Measurements from ENCODE around the gene APOBEC3G. TPM values are rescaled to one million over a fixed set of nuclear protein-coding genes. Genes with fewer than 3 reads are reported as not detected.
A peak's percentile ranks its signal among the peaks of the same experiment; 100 is the strongest.
"Not testable (repeated sequence)": the region's sequence is repeated elsewhere in the genome, so short reads cannot be mapped to it uniquely, and the experiment has no call there.

APOBEC3G gene
- total RNA-seq (2014; rRNA removed; shearing (Covaris generic)) = not detected in 2 replicates

DNA sequence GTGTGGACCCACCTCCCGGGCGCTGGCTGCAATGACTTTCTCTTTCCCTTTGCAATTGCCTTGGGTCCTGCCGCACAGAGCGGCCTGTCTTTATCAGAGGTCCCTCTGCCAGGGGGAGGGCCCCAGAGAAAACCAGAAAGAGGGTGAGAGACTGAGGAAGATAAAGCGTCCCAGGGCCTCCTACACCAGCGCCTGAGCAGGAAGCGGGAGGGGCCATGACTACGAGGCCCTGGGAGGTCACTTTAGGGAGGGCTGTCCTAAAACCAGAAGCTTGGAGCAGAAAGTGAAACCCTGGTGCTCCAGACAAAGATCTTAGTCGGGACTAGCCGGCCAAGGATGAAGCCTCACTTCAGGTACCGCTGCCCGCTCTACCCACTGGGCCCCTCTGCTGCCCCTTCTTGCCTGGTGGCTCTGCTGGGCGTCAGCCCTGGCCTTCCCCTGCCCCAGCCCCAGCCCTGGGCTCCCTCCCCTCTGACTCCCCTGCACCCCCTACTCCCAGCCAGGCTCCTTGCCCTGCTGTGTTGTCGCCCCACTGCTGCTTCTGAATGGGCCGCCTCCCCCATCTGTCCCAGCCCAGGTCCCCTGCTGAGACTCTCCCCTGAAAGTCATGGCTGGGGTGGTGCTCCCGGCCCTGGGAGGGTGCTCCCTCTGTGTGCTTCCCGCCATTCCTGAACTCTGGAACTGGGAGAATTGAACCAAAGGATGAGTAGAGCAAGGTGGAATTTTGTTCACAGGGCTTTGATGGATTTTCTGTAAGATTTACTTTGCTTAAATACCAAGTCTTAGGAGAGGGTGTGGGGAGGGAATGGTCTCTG is at the start of gene APOBEC3G:
Gene APOBEC3G, plus strand, starts transcription at position 250 of the 815 bp plus-strand sequence. Its CDS starts 87 bp downstream, at position 337.
- H3K4me3 ChIP-seq; H3K4me1 ChIP-seq; H3K27ac ChIP-seq; H3K27me3 ChIP-seq; DNase-seq; H3K9me3 ChIP-seq (replicated peaks); H3K36me3 ChIP-seq: not testable (repeated sequence)

DNA sequence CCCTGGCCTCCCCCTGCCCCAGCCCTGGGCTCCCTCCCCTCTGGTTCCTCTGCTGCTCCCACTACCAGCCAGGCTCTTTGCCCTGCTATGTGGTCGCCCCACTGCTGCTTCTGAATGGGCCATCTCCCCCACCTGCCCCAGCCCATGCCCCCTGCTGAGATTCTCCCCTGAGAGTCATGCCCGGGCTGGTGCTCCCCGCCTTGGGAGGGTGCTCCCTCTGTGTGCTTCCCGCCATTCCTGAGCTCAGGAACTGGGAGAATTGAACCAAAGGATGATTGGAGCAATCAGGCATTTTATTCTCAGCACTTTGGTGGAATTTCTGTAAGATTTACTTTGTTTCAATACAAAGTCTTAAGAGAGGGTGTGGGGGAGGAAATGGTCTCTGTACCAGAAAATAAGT is 49.4 kb upstream of the APOBEC3G start:
- no peaks in the 10 kb centered on the region for H3K36me3 ChIP-seq
- H3K4me1 ChIP-seq = no peaks in the 10 kb centered on the region
- no peak overlapping the region for H3K4me3 ChIP-seq
- no peaks in the 10 kb centered on the region for H3K27me3 ChIP-seq
- no peak for DNase-seq
- no peaks in the 10 kb centered on the region for H3K9me3 ChIP-seq (replicated peaks)
- H3K27ac ChIP-seq = no peak overlapping the region

DNA sequence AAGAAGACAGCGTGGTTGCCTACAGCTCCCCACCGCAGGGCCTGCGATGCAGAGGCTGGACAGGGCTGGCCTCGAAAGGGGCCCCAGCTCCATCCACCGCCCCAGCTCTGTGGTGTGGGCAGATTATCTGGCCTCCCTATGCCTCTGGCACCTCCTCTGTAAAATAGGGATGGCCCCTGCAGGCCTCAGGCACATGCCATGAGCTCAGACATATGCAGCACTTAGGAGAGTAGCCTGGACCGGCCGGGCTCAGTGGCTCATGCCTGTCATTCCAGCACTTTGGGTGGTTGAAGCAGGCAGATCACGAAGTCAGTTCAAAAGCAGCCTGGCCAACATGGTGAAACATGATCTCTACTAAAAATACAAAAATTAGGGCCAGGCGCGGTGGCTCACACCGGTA is 48.8 kb upstream of the APOBEC3G start:
- Histone ChIP-seq H3K4me1 (no peaks in the 10 kb centered on the region), H3K27me3 (no peaks in the 10 kb centered on the region), H3K9me3 (replicated peaks) (no peaks in the 10 kb centered on the region), H3K4me3 (no peak overlapping the region), H3K36me3 (no peaks in the 10 kb centered on the region), H3K27ac (no peak overlapping the region)
- DNase-seq = no peak

DNA sequence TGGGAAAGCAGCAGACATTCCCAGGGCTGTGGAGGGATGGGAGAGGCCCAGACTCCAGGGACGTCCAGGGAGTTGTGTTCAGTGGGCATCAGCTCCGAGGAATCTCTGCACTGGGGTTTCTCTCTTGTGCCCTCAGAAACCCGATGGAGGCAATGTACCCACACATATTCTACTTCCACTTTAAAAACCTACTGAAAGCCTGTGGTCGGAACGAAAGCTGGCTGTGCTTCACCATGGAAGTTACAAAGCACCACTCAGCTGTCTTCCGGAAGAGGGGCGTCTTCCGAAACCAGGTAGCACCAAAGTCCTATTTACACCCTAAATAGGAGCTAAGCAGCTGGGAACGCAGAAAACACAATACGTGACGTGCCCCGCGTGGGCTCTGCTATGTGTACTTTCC is 47.8 kb upstream of the APOBEC3G start:
- H3K27me3 ChIP-seq = no peaks in the 10 kb centered on the region

DNA sequence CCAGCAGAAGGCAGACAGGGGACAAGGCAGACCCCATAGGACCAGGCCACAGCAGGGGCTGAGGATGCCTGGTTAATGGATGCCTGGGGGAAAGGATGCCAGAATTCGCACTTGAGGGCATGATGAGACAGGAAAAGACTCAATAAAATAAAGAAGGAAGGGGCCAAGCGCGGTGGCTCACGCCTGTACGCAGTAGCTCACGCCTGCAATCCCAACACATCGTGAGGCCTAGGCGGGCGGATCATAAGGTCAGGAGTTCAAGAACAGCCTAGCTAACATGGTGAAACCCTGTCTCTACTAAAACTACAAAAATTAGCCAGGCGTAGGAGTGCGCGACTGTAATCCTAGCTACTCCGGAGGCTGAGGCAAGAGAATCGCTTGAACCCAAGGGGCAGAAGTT is 46.4 kb upstream of the APOBEC3G start:
- DNase-seq = no peak

More for the DNA sequence above, 47.8 kb upstream of the APOBEC3G start:
- Histone ChIP-seq H3K27ac (no peak overlapping the region), H3K4me3 (no peak overlapping the region), H3K9me3 (replicated peaks) (no peaks in the 10 kb centered on the region), H3K4me1 (no peaks in the 10 kb centered on the region), H3K36me3 (no peaks in the 10 kb centered on the region)
- no peak for DNase-seq

DNA sequence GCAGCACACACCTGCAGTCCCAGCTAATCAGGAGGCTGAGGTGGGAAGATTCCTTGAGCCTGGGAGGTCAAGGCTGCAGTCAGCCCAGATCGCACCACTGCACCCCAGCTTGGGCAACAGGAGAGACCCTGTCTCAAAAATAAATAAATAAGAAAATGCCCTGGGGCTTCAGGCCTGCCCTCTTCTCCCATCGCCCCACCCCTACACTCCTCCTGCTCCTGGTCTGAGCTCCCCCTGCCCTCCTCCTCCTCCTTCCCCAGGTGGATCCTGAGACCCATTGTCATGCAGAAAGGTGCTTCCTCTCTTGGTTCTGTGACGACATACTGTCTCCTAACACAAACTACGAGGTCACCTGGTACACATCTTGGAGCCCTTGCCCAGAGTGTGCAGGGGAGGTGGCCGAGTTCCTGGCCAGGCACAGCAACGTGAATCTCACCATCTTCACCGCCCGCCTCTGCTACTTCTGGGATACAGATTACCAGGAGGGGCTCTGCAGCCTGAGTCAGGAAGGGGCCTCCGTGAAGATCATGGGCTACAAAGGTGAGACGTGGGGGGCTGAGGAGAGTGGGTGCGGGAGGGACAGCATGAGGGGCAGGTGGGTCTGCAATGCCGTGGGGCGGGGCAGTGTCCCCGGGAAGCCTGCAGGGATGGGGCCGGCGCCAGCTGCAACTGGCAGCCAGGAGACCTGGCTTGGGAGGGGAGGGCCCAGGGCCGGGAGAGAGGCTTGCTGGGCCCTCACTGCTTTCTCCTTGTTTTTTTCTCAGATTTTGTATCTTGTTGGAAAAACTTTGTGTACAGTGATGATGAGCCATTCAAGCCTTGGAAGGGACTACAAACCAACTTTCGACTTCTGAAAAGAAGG is 45.4 kb upstream of the APOBEC3G start:
- H3K27me3 ChIP-seq; H3K9me3 ChIP-seq (replicated peaks); H3K4me3 ChIP-seq; H3K27ac ChIP-seq; H3K4me1 ChIP-seq; DNase-seq; H3K36me3 ChIP-seq: not testable (repeated sequence)

More for the DNA sequence above, 46.4 kb upstream of the APOBEC3G start:
- Histone ChIP-seq H3K27me3 (no peaks in the 10 kb centered on the region), H3K27ac (no peak overlapping the region), H3K4me3 (no peak overlapping the region), H3K36me3 (no peaks in the 10 kb centered on the region), H3K9me3 (replicated peaks) (no peaks in the 10 kb centered on the region), H3K4me1 (no peaks in the 10 kb centered on the region)

DNA sequence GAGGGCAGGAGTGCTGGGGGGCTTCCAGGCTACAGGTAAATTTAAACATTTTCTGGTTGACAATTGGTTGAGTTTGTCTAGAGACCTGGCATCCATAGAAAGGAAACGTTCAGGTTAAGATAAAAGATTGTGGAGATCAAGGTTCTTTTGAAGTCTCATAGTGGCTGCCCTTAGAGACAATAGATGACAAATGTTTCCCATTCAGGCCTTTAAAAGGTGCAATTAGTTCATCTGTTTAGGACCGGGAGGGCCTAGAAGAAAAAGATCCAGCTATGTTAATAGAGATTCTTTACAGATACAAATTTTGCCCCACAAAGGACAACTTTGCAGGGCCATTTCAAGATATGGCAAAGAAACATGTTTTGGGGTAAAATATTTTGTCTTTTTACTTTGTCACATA is 40.0 kb upstream of the APOBEC3G start:
- not testable (repeated sequence) for H3K27me3 ChIP-seq; H3K27ac ChIP-seq; DNase-seq; H3K4me3 ChIP-seq; H3K9me3 ChIP-seq (replicated peaks); H3K4me1 ChIP-seq; H3K36me3 ChIP-seq

DNA sequence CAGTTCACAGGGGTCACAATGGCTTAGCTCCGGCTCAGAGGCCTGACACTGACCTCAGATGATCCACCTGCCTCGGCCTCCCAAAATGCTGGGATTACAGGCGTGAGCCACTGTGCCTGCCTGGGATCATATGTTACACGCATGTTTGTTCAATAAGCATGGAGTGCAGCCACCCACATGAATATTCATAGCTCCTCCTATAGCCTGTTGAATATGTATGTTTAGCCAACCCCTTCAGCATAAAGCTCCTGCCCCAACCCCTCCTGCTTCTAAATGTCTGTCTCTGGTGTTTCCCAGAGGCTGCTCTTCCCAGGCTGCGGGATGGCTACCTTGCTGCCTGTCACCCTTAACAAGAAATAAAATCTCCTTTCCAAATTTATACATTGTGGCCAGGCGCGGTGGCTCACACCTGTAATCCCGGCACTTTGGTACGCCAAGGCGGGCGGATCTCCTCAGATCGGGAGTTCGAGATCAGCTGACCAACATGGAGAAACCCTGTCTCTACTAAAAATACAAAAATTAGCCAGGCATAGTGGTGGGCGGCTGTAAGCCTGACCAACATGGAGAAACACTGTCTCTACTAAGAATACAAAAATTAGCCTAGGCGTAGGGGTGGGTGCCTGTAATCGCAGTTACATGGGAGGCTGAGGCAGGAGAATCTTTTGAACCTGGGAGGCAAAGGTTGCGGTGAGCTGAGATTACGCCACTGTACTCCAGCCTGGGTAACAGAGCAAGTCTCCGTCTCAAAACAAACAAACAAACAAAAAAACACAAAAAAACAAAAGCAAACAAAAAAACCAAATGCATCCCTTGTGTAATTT is 37.6 kb upstream of the APOBEC3G start:
- H3K9me3 ChIP-seq (replicated peaks) = no peaks in the 10 kb centered on the region
- DNase-seq = no peak

DNA sequence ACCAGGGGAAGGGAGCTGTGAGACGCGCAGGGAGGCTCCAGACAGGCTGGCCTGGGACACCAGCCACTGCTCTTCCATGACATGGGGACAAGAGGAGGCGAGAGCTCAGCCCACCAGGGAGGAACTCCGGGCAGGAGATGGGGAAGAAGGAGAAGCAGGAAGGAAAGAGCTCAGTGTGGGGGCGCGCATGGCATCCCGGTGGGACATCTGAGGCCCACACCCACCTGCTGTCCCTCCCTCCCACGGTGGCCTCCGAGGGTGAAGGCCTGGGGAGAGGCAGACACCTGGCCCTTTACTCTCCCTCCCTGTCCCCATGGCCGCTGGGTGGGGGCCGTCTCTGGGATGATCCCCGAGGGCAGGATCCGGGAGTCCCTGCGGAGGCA is 36.9 kb upstream of the APOBEC3G start:
- H3K27me3 ChIP-seq; H3K36me3 ChIP-seq; DNase-seq; H3K4me3 ChIP-seq; H3K27ac ChIP-seq; H3K9me3 ChIP-seq (replicated peaks); H3K4me1 ChIP-seq: not testable (repeated sequence)

More for the DNA sequence above, 37.6 kb upstream of the APOBEC3G start:
- Histone ChIP-seq H3K27ac (no peak overlapping the region), H3K36me3 (no peaks in the 10 kb centered on the region), H3K4me3 (no peak overlapping the region), H3K27me3 (no peaks in the 10 kb centered on the region), H3K4me1 (no peaks in the 10 kb centered on the region)

DNA sequence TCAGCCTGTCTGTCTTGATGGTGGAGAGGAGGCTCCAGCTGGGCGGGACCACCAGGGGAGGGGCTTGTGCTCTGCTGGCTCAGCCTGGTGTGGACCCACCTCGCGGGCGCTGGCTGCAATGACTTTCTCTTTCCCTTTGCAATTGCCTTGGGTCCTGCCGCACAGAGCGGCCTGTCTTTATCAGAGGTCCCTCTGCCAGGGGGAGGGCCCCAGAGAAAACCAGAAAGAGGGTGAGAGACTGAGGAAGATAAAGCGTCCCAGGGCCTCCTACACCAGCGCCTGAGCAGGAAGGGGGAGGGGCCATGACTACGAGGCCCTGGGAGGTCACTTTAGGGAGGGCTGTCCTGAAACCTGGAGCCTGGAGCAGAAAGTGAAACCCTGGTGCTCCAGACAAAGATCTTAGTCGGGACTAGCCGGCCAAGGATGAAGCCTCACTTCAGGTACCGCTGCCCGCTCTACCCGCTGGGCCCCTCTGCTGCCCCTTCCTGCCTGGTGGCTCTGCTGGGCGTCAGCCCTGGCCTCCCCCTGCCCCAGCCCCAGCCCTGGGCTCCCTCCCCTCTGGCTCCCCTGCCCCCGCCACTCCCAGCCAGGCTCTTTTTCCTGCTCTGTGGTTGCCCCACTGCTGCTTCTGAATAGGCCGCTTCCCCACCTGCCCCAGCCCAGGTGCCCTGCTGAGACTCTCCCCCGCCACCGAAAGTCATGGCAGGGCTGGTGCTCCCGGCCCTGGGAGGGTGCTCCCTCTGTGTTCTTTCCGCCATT is 36.4 kb upstream of the APOBEC3G start, which contains the start of gene APOBEC3F:
Gene APOBEC3F, plus strand, starts transcription at position 327 of the 759 bp plus-strand sequence. Its CDS starts 97 bp downstream, at position 424.
- not testable (repeated sequence) for H3K27ac ChIP-seq

DNA sequence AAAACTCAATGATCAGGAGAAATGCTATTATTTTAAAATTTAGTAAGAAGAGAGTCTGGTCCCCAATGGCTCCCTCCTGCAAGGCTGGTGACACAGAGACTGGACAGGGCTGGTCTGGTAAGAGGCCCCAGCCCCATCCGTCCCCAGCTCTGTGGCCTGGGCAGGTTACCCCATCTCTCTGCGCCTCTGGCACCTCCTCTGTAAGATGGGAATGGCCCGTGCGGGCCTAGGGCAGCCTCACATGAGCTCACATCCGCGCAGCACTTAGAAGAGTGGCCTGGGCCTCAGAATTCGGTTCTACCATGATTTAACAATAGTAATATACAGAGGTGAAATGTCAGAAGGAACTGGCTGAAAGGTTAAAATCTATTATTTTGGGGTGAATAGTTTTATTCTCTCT is 35.2 kb upstream of the APOBEC3G start:
- H3K4me1 ChIP-seq = no peaks in the 10 kb centered on the region
- H3K36me3 ChIP-seq = no peaks in the 10 kb centered on the region
- no peak for DNase-seq
- no peak overlapping the region for H3K27ac ChIP-seq
- no peaks in the 10 kb centered on the region for H3K9me3 ChIP-seq (replicated peaks)
- H3K27me3 ChIP-seq = no peaks in the 10 kb centered on the region
- no peak overlapping the region for H3K4me3 ChIP-seq

More for the DNA sequence above, 36.4 kb upstream of the APOBEC3G start, which contains the start of gene APOBEC3F:
- H3K9me3 ChIP-seq (replicated peaks); H3K36me3 ChIP-seq; DNase-seq; H3K4me1 ChIP-seq; H3K27me3 ChIP-seq: not testable (repeated sequence)
- peak within 1 kb of the TSS; percentile 31 for H3K4me3 ChIP-seq

DNA sequence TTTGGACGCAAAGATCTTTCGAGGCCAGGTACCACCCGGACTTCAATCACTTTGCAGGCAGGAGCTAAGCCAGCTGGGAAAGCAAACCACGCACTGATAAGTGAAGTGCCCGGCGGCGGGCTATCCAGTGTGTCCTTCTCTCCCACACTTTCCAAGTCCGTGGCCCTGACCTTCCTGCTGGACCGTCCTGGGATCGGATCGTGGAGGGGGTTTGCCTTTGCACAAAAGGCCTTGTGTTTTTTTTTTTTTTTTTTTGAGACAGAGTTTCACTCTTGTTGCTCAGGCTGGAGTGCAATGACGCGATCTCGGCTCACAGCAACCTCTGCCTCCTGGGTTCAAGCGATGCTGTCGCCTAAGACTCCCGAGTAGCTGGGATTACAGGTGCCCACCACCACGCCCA is 34.0 kb upstream of the APOBEC3G start:
- not testable (repeated sequence) for H3K4me3 ChIP-seq; H3K27ac ChIP-seq; H3K27me3 ChIP-seq; H3K36me3 ChIP-seq; H3K4me1 ChIP-seq; H3K9me3 ChIP-seq (replicated peaks); DNase-seq

DNA sequence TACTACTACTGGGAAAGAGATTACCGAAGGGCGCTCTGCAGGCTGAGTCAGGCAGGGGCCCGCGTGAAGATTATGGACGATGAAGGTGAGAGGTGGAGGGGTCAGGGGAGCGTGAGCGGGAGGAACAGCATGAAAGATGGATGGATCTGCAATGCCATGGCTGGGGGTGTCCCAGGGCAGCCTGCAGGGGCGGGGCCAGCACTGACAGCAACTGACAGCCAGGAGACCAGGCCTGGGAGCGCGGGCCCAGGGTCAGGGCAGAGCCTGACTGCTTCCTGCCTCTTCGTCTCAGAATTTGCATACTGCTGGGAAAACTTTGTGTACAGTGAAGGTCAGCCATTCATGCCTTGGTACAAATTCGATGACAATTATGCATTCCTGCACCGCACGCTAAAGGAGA is 31.9 kb upstream of the APOBEC3G start:
- H3K36me3 ChIP-seq; DNase-seq; H3K4me3 ChIP-seq; H3K27me3 ChIP-seq; H3K4me1 ChIP-seq; H3K9me3 ChIP-seq (replicated peaks); H3K27ac ChIP-seq: not testable (repeated sequence)

DNA sequence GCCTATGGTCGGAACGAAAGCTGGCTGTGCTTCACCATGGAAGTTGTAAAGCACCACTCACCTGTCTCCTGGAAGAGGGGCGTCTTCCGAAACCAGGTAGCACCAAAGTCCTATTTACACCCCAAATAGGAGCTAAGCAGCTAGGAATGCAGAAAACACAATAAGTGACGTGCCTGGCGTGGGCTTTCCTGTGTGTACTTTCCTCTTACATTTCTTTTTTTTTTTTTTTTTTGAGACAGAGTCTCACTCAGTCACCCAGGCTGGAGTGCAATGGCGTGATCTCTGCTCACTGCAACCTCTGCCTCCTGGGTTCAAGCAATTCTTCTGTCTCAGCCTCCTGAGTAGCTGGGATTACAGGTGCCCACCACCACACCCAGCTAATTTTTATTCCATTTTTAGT is 27.6 kb upstream of the APOBEC3G start:
- H3K27ac ChIP-seq; DNase-seq; H3K27me3 ChIP-seq; H3K36me3 ChIP-seq; H3K4me1 ChIP-seq; H3K9me3 ChIP-seq (replicated peaks); H3K4me3 ChIP-seq: not testable (repeated sequence)
